BE2C (cell line): ENCODE data around the gene SERPINA5.

ENCODE experiments used
- DNase-seq: peaks from one replicate; pipeline ENCODE4 v3.0.0-alpha.2; 2020
- H3K27me3 ChIP-seq: fragments of 250-450 bp; sonication (Bioruptor Pico); 2 replicates; pipeline ENCODE4 v1.5.1; 2020; ENCODE audit warnings: mild to moderate bottlenecking
- H3K36me3 ChIP-seq: fragments of 250-450 bp; sonication (Bioruptor Pico); 2 replicates; pipeline ENCODE4 v1.5.1; 2020; ENCODE audit warnings: mild to moderate bottlenecking
- H3K4me1 ChIP-seq: fragments of 250-450 bp; sonication (Bioruptor Pico); 2 replicates; pipeline ENCODE4 v1.5.1; 2020
- H3K4me3 ChIP-seq: 2 replicates; pipeline ENCODE4 v1.5.1; 2011; ENCODE audit warnings: low read depth, low read length
- H3K9me3 ChIP-seq: fragments of 250-450 bp; sonication (Bioruptor Pico); 2 replicates; pipeline ENCODE4 v1.5.1; 2020
- CTCF ChIP-seq: IDR thresholded peaks from 2 replicates; pipeline ENCODE4 v1.5.1; 2012; ENCODE audit warnings: mild to moderate bottlenecking, low read depth, low read length

SERPINA5 gene

GRCh38 chr14:94614802-94615201 is 33.6 kb downstream of the SERPINA5 start:
- Histone ChIP-seq H3K4me3 (no peak overlapping the region), H3K4me1 (no peaks in the 10 kb centered on the region), H3K36me3 (no peaks in the 10 kb centered on the region), H3K27me3 (no peaks in the 10 kb centered on the region), H3K9me3 (no peaks in the 10 kb centered on the region)
- DNase-seq = no peak
- no peak for TF ChIP-seq CTCF

GRCh38 chr14:94615254-94615653 is 34.0 kb downstream of the SERPINA5 start:
- H3K9me3 ChIP-seq = no peaks in the 10 kb centered on the region
- no peak for DNase-seq
- H3K27me3 ChIP-seq = no peaks in the 10 kb centered on the region
- TF ChIP-seq CTCF = no peak
- no peaks in the 10 kb centered on the region for H3K36me3 ChIP-seq
- H3K4me1 ChIP-seq = no peaks in the 10 kb centered on the region
- no peak overlapping the region for H3K4me3 ChIP-seq

- DNase-seq = no peak
- no peak overlapping the region for H3K4me3 ChIP-seq
- H3K27me3 ChIP-seq = no peaks in the 10 kb centered on the region
- H3K9me3 ChIP-seq = no peaks in the 10 kb centered on the region
- H3K4me1 ChIP-seq = no peaks in the 10 kb centered on the region
- H3K36me3 ChIP-seq = no peaks in the 10 kb centered on the region
- TF ChIP-seq CTCF = no peak
Observed at GRCh38 chr14:94615823-94616570, 34.8 kb downstream of the SERPINA5 start.

- Histone ChIP-seq H3K4me3 (no peak overlapping the region), H3K4me1 (no peaks in the 10 kb centered on the region), H3K9me3 (no peaks in the 10 kb centered on the region), H3K36me3 (no peaks in the 10 kb centered on the region), H3K27me3 (no peaks in the 10 kb centered on the region)
- no peak for TF ChIP-seq CTCF
- DNase-seq = no peak
Observed at GRCh38 chr14:94617366-94617941, 36.2 kb downstream of the SERPINA5 start.

- TF ChIP-seq CTCF = no peak
- no peak for DNase-seq
- Histone ChIP-seq H3K4me3 (no peak overlapping the region), H3K4me1 (no peaks in the 10 kb centered on the region), H3K9me3 (no peaks in the 10 kb centered on the region), H3K27me3 (no peaks in the 10 kb centered on the region), H3K36me3 (no peaks in the 10 kb centered on the region)
Observed at GRCh38 chr14:94617988-94618822, 37.0 kb downstream of the SERPINA5 start.
